Fibroblast of mammary gland (primary cell): ENCODE data around the gene ANKRD40.

Experiments used
- DNase-seq: peaks from one replicate; pipeline ENCODE4 v3.0.0-alpha.2; 2010; ENCODE audit warnings: low read depth
- H3K4me3 ChIP-seq: 2 replicates; pipeline ENCODE4 v1.5.1; 2011; ENCODE audit warnings: low read depth, mild to moderate bottlenecking, low read length, moderate library complexity; ENCODE audit not compliant: control insufficient read depth
- CTCF ChIP-seq: conservative IDR thresholded peaks from 2 replicates; pipeline ENCODE4 v1.5.1; 2011; ENCODE audit warnings: low read depth, low read length, inconsistent platforms; ENCODE audit not compliant: control insufficient read depth, insufficient read depth

ANKRD40 gene

GRCh38 chr17:50707289-50708049 lies at the start of gene ANKRD40:
Gene ANKRD40, minus strand, starts transcription at chr17:50707914. Its CDS starts 260 bp downstream, at chr17:50707654.
- TF ChIP-seq CTCF: no peak
- peak within 1 kb of the TSS; percentile 66 for H3K4me3 ChIP-seq
- peak; percentile 91 for DNase-seq

- no peak for TF ChIP-seq CTCF
- DNase-seq: no peak
- no peak overlapping the region for H3K4me3 ChIP-seq
Observed at GRCh38 chr17:50754521-50754920, 46.8 kb upstream of the ANKRD40 start.

- no peak for TF ChIP-seq CTCF
- no peak for DNase-seq
- H3K4me3 ChIP-seq: no peak overlapping the region
Observed at GRCh38 chr17:50749245-50749644, 41.5 kb upstream of the ANKRD40 start.

- H3K4me3 ChIP-seq: no peak overlapping the region
- no peak for DNase-seq
- TF ChIP-seq CTCF: no peak
Observed at GRCh38 chr17:50745631-50746030, 37.9 kb upstream of the ANKRD40 start.

GRCh38 chr17:50739098-50739497 lies 31.4 kb upstream of the ANKRD40 start:
- DNase-seq: no peak
- no peak for TF ChIP-seq CTCF
- H3K4me3 ChIP-seq: no peak overlapping the region

- H3K4me3 ChIP-seq: no peak overlapping the region
- no peak for DNase-seq
- no peak for TF ChIP-seq CTCF
Observed at GRCh38 chr17:50737118-50737698, 29.5 kb upstream of the ANKRD40 start.
